ENCODE data around the gene APOA1. TPM values are rescaled to one million over a fixed set of nuclear protein-coding genes. Genes with fewer than 3 reads are reported as not detected.

APOA1 gene
- total and polyA plus RNA-seq, 2 of the 4 experiments (the other 2 are of a cell fraction) = 0.18 to 0.89 TPM

- Histone ChIP-seq H3K9me1 (ENCODE audit: insufficient read depth, low read length) (peaks cover 17% of the 10 kb centered on the region), H2BK5ac (ENCODE audit: low read depth, low read length, poor library complexity, severe bottlenecking) (no peak overlapping the region), H2BK15ac (ENCODE audit: low read depth, low read length) (no peak overlapping the region), H4K91ac (ENCODE audit: insufficient read depth, low read depth, low read length) (no peak overlapping the region), H2AFZ (replicated peaks; ENCODE audit: low read length, poor library complexity) (no peak overlapping the region), H3K23ac (ENCODE audit: low read depth, low read length) (0 out of 2 replicates have a peak overlapping the region, but pooled peaks have one; percentile 17), H3K79me1 (ENCODE audit: low read depth in 1 of 2, low read length in 2 of 2) (peaks cover 0 to 10% of the 10 kb centered on the region in 2 experiments; a peak in 3 of 4 replicates), H2AK5ac (ENCODE audit: low read depth, low read length) (no peak overlapping the region), H3K9ac (ENCODE audit: low read depth, low read length) (no peak overlapping the region), H4K5ac (ENCODE audit: low read depth, low read length) (no peak overlapping the region), H3K14ac (replicated peaks; ENCODE audit: low read depth, low read length) (no peak overlapping the region), H3K4me2 (ENCODE audit: low read depth, low read length) (no peak overlapping the region), H2BK20ac (ENCODE audit: low read depth, low read length) (no peak overlapping the region), H3K27ac (ENCODE audit: insufficient read depth, low read length) (no peak overlapping the region), H2BK120ac (ENCODE audit: low read depth, low read length) (no peak overlapping the region), H3K4me1 (ENCODE audit: control insufficient read depth, insufficient read depth, low read length) (peaks cover 3% of the 10 kb centered on the region; the same call in 1 of the 2 replicates), H2AK9ac (replicated peaks; ENCODE audit: low read depth, low read length, poor library complexity) (no peak overlapping the region), H4K20me1 (ENCODE audit: insufficient read depth, low read length) (no peaks in the 10 kb centered on the region), H3K56ac (ENCODE audit: extremely low read depth, insufficient read depth, low read length) (no peak overlapping the region), H3K36me3 (ENCODE audit: control insufficient read depth, insufficient read depth, low read length) (peaks cover 33% of the 10 kb centered on the region), H4K8ac (ENCODE audit: low read depth in 2 of 2, low read length in 2 of 2) (no peak overlapping the region), H3K4me3 (ENCODE audit: insufficient read depth, low read depth, low read length) (no peak overlapping the region), H3K9me3 (ENCODE audit: control insufficient read depth, insufficient read depth, low read length) (no peaks in the 10 kb centered on the region), H3K4ac (ENCODE audit: low read depth, low read length) (no peak overlapping the region), H3K27me3 (ENCODE audit: control insufficient read depth, insufficient read depth, low read length) (no peaks in the 10 kb centered on the region), H3K18ac (ENCODE audit: low read depth, low read length) (no peak overlapping the region)
- TF ChIP-seq SMC3 (IDR thresholded peaks at IDR 0.05; ENCODE audit: low read depth, low read length) (no peak), RFX5 (IDR thresholded peaks at IDR 0.05; ENCODE audit: low read depth, low read length) (no peak), CEBPB (IDR thresholded peaks at IDR 0.05; ENCODE audit: low read depth, low read length) (no peak)
- TF ChIP-seq, protein P1, sequence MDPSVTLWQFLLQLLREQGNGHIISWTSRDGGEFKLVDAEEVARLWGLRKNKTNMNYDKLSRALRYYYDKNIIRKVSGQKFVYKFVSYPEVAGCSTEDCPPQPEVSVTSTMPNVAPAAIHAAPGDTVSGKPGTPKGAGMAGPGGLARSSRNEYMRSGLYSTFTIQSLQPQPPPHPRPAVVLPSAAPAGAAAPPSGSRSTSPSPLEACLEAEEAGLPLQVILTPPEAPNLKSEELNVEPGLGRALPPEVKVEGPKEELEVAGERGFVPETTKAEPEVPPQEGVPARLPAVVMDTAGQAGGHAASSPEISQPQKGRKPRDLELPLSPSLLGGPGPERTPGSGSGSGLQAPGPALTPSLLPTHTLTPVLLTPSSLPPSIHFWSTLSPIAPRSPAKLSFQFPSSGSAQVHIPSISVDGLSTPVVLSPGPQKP (IDR thresholded peaks at IDR 0.05; ENCODE audit: borderline replicate concordance, low read depth, low read length) = no peak
- DNase-seq (no peak), ATAC-seq (ENCODE audit: low read depth) (no peak)
- BruUV-seq (replicated peaks) = no TSS peak
- POLR2A ChIA-PET (ENCODE audit: unreplicated experiment) = no interaction called here
- in situ Hi-C loops (cut with MboI; ENCODE audit: low sequenced_read_pairs) = loop anchor here (10.0 kb wide), 1 partner anchor 355 kb away; no protein-coding TSS in a partner anchor
- 100% methylated on average over 1 of the region's 4 CpGs; no CpG with 5 or more reads in 1 of the 2 experiments for WGBS, 2 experiments (ENCODE audit: extremely low coverage in 2 of 2, insufficient read length in 1 of 2)
- intact Hi-C loops (cut with micrococcal nuclease) = loop anchor here (5.0 kb wide), 1 partner anchor 77 kb away; the partner anchor contains the start of gene APOA5
- dilution Hi-C loops (cut with HindIII; ENCODE audit: low sequenced_read_pairs, unreplicated experiment) = no loop called here
- CTCF ChIA-PET = interaction anchor here (1.9 kb wide), 1 partner anchor 16 kb away, joined by 4 read pairs; no protein-coding TSS in a partner anchor
These were observed 32.2 kb upstream of the APOA1 start for GRCh38 chr11:116869610-116870009.

Measured in IMR-90 (cell line).